HG03025 (cell line): ENCODE results near the gene EFS.

Experiments
- ATAC-seq: cut with Tn5 transposase; IDR thresholded peaks from one replicate; pipeline ENCODE4 v1.9.1; 2021; ENCODE audit warnings: mild to moderate bottlenecking, moderate library complexity; ENCODE audit not compliant: unreplicated experiment, low FRiP score

The EFS gene

GRCh38 chr14:23380197-23380914, 15.4 kb upstream of the EFS start:
- ATAC-seq: no peak

- ATAC-seq: no peak
These were observed 14.6 kb upstream of the EFS start for GRCh38 chr14:23379366-23380196.

GRCh38 chr14:23378612-23379220, 13.7 kb upstream of the EFS start:
- no peak for ATAC-seq

- ATAC-seq: no peak
These were observed 12.9 kb upstream of the EFS start for GRCh38 chr14:23377573-23378563.

GRCh38 chr14:23377198-23377550, 12.2 kb upstream of the EFS start:
- ATAC-seq: no peak

- ATAC-seq: no peak
These were observed 11.7 kb upstream of the EFS start, which contains the start of gene CMTM5 for GRCh38 chr14:23376482-23377197. Gene CMTM5 (plus strand): TSS chr14:23377046. CDS start chr14:23377252, 206 bp downstream.

- no peak for ATAC-seq
These were observed 10.7 kb upstream of the EFS start for GRCh38 chr14:23375527-23376251.

- no peak for ATAC-seq
These were observed 8.1 kb upstream of the EFS start for GRCh38 chr14:23373041-23373440.

- no peak for ATAC-seq
These were observed 7.5 kb upstream of the EFS start, which contains the start of gene IL25 for GRCh38 chr14:23372509-23372908. Gene IL25 (plus strand): TSS chr14:23372809.

- ATAC-seq: no peak
These were observed 6.9 kb upstream of the EFS start for GRCh38 chr14:23371865-23372264.

- no peak for ATAC-seq
These were observed 5.2 kb upstream of the EFS start for GRCh38 chr14:23370221-23370620.

GRCh38 chr14:23366426-23366921, 1.5 kb upstream of the EFS start:
- no peak for ATAC-seq

GRCh38 chr14:23365732-23366425, 907 bp upstream of the EFS start:
- no peak for ATAC-seq

- no peak for ATAC-seq
These were observed 572 bp downstream of the EFS start for GRCh38 chr14:23364164-23365035.

- no peak for ATAC-seq
These were observed 2.8 kb downstream of the EFS start for GRCh38 chr14:23362200-23362599.

GRCh38 chr14:23361763-23362162, 3.2 kb downstream of the EFS start:
- ATAC-seq: no peak

- ATAC-seq: no peak
These were observed 3.7 kb downstream of the EFS start for GRCh38 chr14:23361320-23361719.
